Astrocyte of the hippocampus (primary cell): ENCODE results near the gene PRPH.
A peak's percentile ranks its signal among the peaks of the same experiment; 100 is the strongest.

Experiments
- DNase-seq: peaks from one replicate; pipeline ENCODE4 v3.0.0; 2011; ENCODE audit warnings: low read depth, low spot score

The PRPH gene

DNA sequence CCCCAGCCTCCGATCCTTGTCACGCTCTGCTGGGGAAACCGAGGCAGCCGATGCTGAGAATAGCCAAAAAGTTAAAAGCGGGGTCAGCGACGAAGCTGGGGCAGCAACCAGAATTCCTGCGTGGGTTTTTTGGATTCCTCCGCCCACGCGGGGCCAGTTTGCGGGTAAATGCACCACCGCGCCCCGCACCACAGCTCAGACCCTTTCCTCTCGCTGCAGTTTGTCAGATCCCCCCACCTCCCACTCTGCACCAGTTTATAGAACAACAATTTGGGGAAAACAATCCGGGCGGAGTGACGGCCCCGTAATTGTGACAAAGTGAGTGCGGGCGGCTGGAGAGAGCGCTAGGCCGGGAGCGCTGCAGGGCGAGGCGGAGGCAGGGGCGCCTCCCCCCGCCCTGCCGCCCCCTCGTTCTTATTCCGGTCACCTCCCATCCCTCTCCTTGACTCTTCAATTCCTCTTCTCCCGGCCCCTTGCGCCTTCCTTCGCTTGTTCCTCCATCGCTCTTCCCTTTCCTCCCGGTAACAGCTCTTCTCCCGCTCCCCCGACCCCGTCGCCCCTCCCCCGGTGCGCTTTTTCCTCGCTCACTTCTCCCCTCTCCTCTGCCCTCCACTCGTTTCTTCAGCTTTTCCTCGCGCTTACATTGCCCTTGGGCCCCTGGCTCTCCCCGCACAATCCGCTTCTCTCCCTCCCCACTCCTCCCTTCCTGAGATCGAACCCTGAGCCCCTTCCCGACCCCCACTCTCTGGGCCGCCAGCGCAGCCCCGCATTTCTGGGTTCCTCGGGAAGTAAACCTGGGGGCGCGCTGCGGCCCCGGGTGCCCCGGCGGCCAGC is 51.1 kb downstream of the PRPH start:
- DNase-seq = no peak

DNA sequence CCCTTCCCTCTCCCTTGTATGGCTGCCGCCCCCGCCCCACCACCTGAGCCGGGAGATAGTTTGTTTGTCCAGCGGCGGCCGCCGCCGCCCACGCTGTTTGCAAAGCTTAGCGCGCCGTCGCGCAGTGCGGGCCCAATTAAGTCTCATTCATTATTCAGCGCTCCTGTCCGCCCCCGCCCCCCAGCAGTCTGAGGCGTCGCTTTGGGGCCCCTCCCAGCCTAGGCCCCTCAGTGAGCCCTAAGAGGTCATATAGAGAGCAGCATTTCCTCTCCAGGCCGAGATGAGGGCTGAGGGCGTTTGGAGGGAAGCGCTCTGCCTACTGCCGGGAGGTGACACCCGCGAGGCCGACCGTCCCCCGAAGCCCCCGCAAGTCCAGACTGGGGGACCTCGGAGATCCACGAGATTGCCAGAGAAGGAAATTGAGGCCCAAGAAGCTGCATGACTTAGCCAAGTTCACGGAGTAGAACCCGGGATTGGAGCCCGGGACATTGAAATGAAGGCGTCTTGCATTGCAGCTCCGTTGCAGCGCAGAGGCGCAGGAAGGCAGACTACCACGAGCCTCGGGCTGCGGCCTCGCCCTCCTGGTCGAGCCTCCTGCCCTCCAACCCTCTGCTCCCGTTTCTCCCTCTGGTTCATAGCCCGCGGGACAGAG is 51.8 kb downstream of the PRPH start, which contains the start of gene DNAJC22:
Gene DNAJC22, plus strand, starts transcription at position 230 of the 652 bp plus-strand sequence. CDS start 1,985 bp downstream, outside the sequence.
- no peak for DNase-seq

DNA sequence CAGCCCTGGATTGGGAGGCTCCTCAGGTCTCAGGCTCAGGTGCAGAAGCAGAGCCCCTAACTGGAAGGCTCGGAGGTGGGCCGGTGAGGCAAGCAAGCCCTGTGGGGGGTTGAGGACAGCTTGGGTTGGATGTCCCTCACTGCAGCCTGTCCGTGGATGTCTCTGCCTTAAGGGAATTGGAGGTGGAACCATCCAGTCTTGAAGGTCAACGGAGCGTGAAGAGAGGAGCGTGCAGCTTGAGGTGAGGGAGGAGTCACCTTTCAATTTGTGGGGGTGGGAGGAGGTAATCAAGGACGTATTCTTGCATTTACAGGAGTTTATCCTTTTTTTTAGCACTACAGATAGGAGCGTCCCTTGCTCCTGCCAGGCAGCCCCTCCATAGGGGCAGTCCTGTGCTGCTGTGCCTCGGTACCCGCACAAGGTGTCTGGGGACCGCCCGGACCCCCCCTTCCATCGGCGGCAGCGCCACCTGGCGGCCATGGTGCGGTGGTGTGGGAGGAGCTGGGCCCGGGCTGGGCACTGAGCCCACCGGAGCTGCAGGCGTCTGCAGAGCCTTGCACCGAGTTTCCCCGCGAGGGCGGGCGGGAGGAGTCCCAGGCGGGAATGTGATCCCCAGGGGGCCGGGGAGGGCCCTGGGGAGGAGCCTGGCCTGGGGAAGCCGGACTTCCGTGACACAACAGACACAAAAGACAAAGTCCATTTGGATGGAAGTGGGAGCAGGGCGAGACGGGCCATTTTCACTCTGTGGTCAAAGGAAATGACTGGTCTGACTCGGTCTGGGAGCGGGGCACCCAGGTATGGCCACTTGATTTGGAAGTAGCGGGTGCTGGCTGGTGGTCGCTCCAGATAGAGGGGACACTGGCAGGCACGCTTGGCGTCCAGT is 52.6 kb downstream of the PRPH start:
- peak; percentile 93 for DNase-seq
